ES-I3 (cell line): ENCODE results near the gene TACC2.
A peak's percentile ranks its signal among the peaks of the same experiment; 100 is the strongest.
"Not testable (repeated sequence)": the region's sequence is repeated elsewhere in the genome, so short reads cannot be mapped to it uniquely, and the experiment has no call there.

ENCODE experiments used
- H3K36me3 ChIP-seq: 2 replicates; pipeline ENCODE4 v1.6.1; 2013; ENCODE audit warnings: mild to moderate bottlenecking, low read length, control low read depth, moderate library complexity; ENCODE audit not compliant: insufficient read depth
- H3K4me1 ChIP-seq: 2 replicates; pipeline ENCODE4 v1.6.1; 2013; ENCODE audit warnings: mild to moderate bottlenecking, control low read depth, low read length; ENCODE audit not compliant: insufficient read depth
- H3K9ac ChIP-seq: 2 replicates; pipeline ENCODE4 v1.6.1; 2013; ENCODE audit warnings: low read depth, mild to moderate bottlenecking, low read length, moderate library complexity
- H3K9me3 ChIP-seq: 2 replicates; pipeline ENCODE4 v1.6.1; 2013; ENCODE audit warnings: mild to moderate bottlenecking, low read length, moderate library complexity; ENCODE audit not compliant: control insufficient read depth, insufficient read depth

The TACC2 gene

GRCh38 chr10:122010405-122011050 lies 21.6 kb downstream of the TACC2 start:
- H3K9ac ChIP-seq: no peak overlapping the region
- no peaks in the 10 kb centered on the region for H3K4me1 ChIP-seq

GRCh38 chr10:122012731-122013130 lies 23.8 kb downstream of the TACC2 start:
- Histone ChIP-seq H3K9ac (no peak overlapping the region), H3K9me3 (no peaks in the 10 kb centered on the region), H3K36me3 (no peaks in the 10 kb centered on the region), H3K4me1 (no peaks in the 10 kb centered on the region)

More at GRCh38 chr10:122010405-122011050, 21.6 kb downstream of the TACC2 start:
- Histone ChIP-seq H3K9me3 (no peaks in the 10 kb centered on the region), H3K36me3 (no peaks in the 10 kb centered on the region)

- no peaks in the 10 kb centered on the region for H3K9me3 ChIP-seq
- H3K4me1 ChIP-seq: no peaks in the 10 kb centered on the region
- no peak overlapping the region for H3K9ac ChIP-seq
- no peaks in the 10 kb centered on the region for H3K36me3 ChIP-seq
Observed at GRCh38 chr10:122013311-122013780, 24.4 kb downstream of the TACC2 start.

- Histone ChIP-seq H3K9me3 (no peaks in the 10 kb centered on the region), H3K36me3 (no peaks in the 10 kb centered on the region), H3K4me1 (peaks cover 6% of the 10 kb centered on the region; the same call in 1 of the 2 replicates), H3K9ac (no peak overlapping the region)
Observed at GRCh38 chr10:122014652-122015248, 25.8 kb downstream of the TACC2 start.

GRCh38 chr10:122017926-122018325 lies 29.0 kb downstream of the TACC2 start:
- H3K9me3 ChIP-seq, H3K9ac ChIP-seq: not testable (repeated sequence)

GRCh38 chr10:122018491-122018890 lies 29.5 kb downstream of the TACC2 start:
- Histone ChIP-seq H3K4me1 (peaks cover 6% of the 10 kb centered on the region; the same call in 1 of the 2 replicates), H3K36me3 (no peaks in the 10 kb centered on the region), H3K9ac (no peak overlapping the region)

More at GRCh38 chr10:122017926-122018325, 29.0 kb downstream of the TACC2 start:
- not testable (repeated sequence) for H3K36me3 ChIP-seq, H3K4me1 ChIP-seq

GRCh38 chr10:122018951-122019413 lies 30.0 kb downstream of the TACC2 start:
- no peaks in the 10 kb centered on the region for H3K36me3 ChIP-seq
- H3K4me1 ChIP-seq: peaks cover 6% of the 10 kb centered on the region; the same call in 1 of the 2 replicates
- no peak overlapping the region for H3K9ac ChIP-seq

More at GRCh38 chr10:122018491-122018890, 29.5 kb downstream of the TACC2 start:
- H3K9me3 ChIP-seq: no peaks in the 10 kb centered on the region

GRCh38 chr10:122019414-122019975 lies 30.5 kb downstream of the TACC2 start:
- no peaks in the 10 kb centered on the region for H3K9me3 ChIP-seq
- no peaks in the 10 kb centered on the region for H3K36me3 ChIP-seq
- peaks cover 6% of the 10 kb centered on the region; the same call in 1 of the 2 replicates for H3K4me1 ChIP-seq
- H3K9ac ChIP-seq: peak overlapping the region; percentile 22; the same call in 1 of the 2 replicates

More at GRCh38 chr10:122018951-122019413, 30.0 kb downstream of the TACC2 start:
- no peaks in the 10 kb centered on the region for H3K9me3 ChIP-seq

GRCh38 chr10:122020226-122020625 lies 31.3 kb downstream of the TACC2 start:
- no peak overlapping the region for H3K9ac ChIP-seq
- no peaks in the 10 kb centered on the region for H3K36me3 ChIP-seq
- peaks cover 6% of the 10 kb centered on the region; the same call in 1 of the 2 replicates for H3K4me1 ChIP-seq
- H3K9me3 ChIP-seq: no peaks in the 10 kb centered on the region

GRCh38 chr10:122021379-122021778 lies 32.4 kb downstream of the TACC2 start:
- H3K9me3 ChIP-seq: no peaks in the 10 kb centered on the region
- H3K9ac ChIP-seq: no peak overlapping the region
- no peaks in the 10 kb centered on the region for H3K36me3 ChIP-seq
- H3K4me1 ChIP-seq: peaks cover 6% of the 10 kb centered on the region; the same call in 1 of the 2 replicates

- H3K36me3 ChIP-seq: no peaks in the 10 kb centered on the region
- H3K4me1 ChIP-seq: peaks cover 6% of the 10 kb centered on the region; the same call in 1 of the 2 replicates
- no peaks in the 10 kb centered on the region for H3K9me3 ChIP-seq
- no peak overlapping the region for H3K9ac ChIP-seq
Observed at GRCh38 chr10:122021828-122022227, 32.9 kb downstream of the TACC2 start.

- peaks cover 6% of the 10 kb centered on the region; the same call in 1 of the 2 replicates for H3K4me1 ChIP-seq
- no peak overlapping the region for H3K9ac ChIP-seq
- H3K36me3 ChIP-seq: no peaks in the 10 kb centered on the region
- no peaks in the 10 kb centered on the region for H3K9me3 ChIP-seq
Observed at GRCh38 chr10:122022276-122022675, 33.3 kb downstream of the TACC2 start.

- not testable (repeated sequence) for H3K9me3 ChIP-seq, H3K9ac ChIP-seq, H3K4me1 ChIP-seq, H3K36me3 ChIP-seq
Observed at GRCh38 chr10:122023257-122023656, 34.3 kb downstream of the TACC2 start.

GRCh38 chr10:122029499-122030199 lies 40.7 kb downstream of the TACC2 start:
- H3K4me1 ChIP-seq: no peaks in the 10 kb centered on the region

More at GRCh38 chr10:122029499-122030199, 40.7 kb downstream of the TACC2 start:
- Histone ChIP-seq H3K9me3 (no peaks in the 10 kb centered on the region), H3K36me3 (no peaks in the 10 kb centered on the region), H3K9ac (no peak overlapping the region)
